Right renal pelvis (tissue), 4 donors: ENCODE data around the gene LCN2. TPM values are rescaled to one million over a fixed set of nuclear protein-coding genes. Genes with fewer than 3 reads are reported as not detected.
"Not testable (repeated sequence)": the region's sequence is repeated elsewhere in the genome, so short reads cannot be mapped to it uniquely, and the experiment has no call there.

ENCODE experiments used
- DNase-seq, 4 donors: peaks; one replicate each; pipeline ENCODE4 v3.0.0-alpha.2; 2013; ENCODE audit warnings: low read depth in 4 of 4, low spot score in 3 of 4, missing footprints in 1 of 4
- polyA plus RNA-seq, 4 donors: library from polyadenylated mRNA; unstranded; fragments of 120-200 nt; gene quantifications; one replicate each; pipeline ENCODE4 v1.2.1, GENCODE V29; 2013; ENCODE audit not compliant: insufficient read length in 4 of 4

Gene LCN2
- polyA plus RNA-seq, 4 donors = 0.43 to 1.9 (median 0.89) TPM

- DNase-seq = no peak
These were observed 14.5 kb downstream of the LCN2 start for GRCh38 chr9:128163523-128164306.

DNA sequence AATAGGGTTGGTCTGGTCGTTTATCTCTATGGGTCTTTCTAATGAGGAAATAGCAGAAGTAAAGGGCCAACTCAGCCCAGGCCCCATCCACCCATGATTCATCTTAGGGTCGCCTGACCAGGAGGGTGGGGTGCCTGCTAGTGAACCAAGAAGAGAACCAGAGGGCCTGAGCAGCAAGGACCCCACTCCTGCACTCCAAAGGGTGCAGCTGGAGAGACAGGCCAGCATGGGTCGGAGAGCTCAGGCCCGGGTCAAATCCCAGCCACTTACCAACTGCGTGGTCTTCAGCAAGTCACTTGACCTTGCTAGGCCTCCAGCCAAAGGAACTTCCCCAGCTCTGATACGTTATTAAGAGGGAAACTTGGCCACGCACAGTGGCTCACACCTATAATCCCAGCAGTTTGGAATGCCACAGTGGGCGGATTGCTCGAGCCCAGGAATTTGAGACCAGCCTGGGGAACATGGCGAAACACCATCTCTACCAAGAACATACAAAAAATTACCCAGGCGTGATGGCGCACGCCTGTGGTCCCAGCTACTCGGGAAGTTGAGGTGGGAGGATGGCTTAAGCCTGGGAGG lies 15.1 kb downstream of the LCN2 start:
- no peak for DNase-seq

DNA sequence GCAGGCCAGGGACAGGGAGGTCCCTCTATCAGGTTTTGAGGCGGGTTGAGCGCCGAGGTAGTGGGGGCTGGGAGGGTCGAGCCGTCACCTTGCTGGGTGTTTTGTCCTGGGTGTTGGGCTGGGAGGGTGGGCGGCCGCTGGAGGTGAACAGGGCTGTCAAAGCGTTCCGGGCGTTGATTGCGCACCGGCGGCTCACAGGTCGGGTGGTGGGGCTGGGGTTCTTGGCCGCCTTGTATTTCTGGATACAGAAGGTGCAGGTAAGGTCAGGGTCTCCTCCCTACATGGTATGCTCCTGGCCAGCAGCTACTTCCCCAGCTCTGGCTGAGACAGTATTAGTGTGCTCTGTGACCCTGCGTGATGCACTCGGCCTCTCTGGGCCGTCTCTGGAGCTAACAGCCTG lies 16.9 kb downstream of the LCN2 start:
- no peak for DNase-seq

GRCh38 chr9:128167209-128167608 lies 18.0 kb downstream of the LCN2 start:
- DNase-seq = no peak

DNA sequence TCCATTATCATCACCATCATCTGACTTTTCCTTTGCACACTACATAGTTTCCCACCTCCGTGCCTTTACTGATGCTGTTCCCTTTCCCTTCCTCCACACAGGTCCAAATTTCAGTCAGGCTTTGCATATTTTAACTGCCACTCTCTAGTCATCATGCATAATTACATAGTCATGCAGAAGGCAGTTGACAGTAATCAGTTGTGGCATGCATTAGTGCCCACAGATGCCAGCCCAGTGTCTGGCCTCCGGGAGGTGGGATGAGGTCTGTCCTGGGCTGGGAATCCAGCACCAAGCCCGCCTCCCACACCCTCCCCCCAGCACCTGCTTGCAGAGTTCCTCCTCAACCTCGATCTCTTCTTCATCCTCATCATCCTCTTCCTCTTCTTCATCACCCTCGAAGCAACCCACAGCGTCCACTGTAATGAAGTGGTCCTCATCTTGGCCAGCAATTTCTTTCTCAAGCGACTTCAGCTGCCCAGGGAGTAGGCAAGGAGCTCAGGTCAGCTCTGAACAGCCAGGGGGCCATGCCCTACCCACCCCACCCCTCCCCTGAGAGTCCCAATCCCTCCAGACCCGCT lies 19.6 kb downstream of the LCN2 start:
- no peak for DNase-seq

- no peak for DNase-seq
These were observed 20.2 kb downstream of the LCN2 start for GRCh38 chr9:128169492-128169891.

DNA sequence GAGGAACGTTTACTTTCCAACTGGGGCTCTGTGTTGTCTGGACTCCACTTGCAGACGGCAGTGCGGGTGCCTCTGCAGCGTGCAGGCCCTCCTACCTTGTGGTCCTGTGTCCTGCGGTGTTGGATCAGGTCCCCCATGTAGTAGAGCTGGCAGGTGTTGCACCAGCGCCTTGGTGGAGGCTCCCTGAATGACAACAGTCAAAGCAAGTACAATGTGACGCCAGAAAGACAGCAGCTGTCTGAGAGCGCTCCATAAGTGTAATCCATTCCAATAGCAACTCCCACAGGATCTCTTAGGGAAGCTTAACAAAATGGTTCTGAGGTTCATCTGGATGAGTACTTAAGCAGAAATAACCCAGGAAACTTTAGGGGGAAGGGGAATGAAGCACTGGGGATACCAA lies 20.7 kb downstream of the LCN2 start:
- DNase-seq = no peak

- no peak for DNase-seq
These were observed 24.8 kb downstream of the LCN2 start for GRCh38 chr9:128174062-128174461.

DNA sequence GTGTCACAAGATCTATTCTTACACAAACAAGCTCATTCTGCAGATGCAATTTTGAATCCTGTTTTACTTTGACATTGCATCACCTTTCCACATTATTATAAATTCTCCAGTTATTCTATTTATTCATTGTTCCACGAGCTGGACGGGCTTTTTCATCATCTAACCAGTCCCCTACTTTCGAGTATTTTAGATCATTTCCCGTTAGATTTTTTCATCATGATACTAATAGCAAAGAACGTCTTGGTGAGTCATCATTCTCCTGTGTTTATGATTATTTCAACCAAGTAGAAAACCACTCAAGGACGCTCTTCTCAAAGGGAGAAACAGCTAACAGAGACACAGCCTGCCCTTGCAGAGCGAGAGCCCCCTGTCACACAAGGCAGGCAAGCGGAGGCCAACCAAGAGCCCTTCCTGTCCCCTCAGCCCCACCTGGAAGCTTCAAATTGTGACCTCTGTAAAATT lies 25.9 kb downstream of the LCN2 start:
- DNase-seq = no peak

- DNase-seq = no peak
These were observed 26.5 kb downstream of the LCN2 start for GRCh38 chr9:128175726-128176125.

DNA sequence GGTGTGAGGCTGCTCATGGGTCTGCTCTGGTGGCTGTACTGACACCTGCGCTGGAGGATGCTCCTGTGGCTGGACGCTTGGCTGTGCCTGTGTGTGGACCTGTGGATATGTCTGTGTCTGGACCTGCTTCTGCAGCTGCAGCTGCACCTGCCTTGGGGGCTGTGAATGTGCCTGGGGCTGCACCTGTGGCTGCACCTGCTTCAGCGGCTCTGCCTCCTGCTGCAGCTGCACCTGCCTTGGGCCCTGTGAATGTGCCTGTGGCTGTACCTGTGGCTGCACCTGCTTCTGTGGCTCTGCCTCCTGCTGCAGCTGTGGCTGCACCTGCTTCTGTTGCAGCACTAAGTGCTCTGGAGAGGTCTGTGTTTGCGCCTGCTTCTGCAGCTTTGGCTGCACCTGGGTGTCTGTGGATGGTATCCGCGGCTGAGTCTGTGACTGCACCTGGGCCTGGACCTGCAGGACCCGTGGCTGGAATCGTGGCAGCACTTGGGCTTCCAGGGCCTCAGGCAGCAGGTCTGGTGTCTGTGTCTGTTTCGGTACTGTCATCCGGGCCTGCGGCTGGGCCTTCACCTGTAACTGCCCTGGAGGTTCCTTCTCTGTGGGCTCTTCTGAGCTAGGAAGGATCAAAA lies 29.7 kb downstream of the LCN2 start:
- no peak for DNase-seq

GRCh38 chr9:128180001-128180400 lies 30.7 kb downstream of the LCN2 start:
- DNase-seq = no peak

- DNase-seq = no peak
These were observed 31.2 kb downstream of the LCN2 start for GRCh38 chr9:128180447-128180846.

GRCh38 chr9:128181480-128181879 lies 32.2 kb downstream of the LCN2 start:
- DNase-seq = not testable (repeated sequence)

DNA sequence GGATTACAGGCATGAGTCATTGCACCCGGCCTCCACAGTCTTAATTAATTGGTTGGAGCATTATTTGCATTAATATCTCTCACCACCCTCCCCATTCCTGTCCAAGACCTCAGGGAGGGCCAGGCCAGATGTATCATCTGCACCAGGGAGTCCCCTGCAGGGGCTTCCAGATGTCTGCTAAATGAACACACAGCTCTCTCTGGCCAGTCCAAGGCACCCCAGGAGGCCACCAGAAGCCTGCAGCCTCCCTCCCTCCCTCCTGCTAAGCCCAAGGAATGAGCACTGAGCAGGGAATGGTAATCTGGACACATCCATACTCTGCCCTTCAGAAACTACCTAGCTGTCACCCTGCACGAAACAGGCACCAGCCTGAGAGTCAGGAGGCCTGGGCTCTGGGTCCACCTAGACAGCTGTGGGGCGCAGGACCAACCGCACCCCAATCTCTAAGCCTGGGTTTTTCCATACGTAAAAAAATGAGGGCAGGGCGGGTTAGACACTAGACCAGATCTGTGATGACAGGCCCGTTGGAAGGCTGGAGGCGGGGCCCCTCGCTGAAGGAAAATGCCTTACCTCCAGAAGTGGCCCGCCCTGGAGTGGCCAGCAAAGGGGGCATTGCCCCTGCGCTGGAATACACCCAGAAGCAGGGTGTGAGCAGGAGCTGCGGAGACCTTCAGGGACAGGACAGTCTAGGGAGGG lies 33.8 kb downstream of the LCN2 start:
- DNase-seq = no peak

GRCh38 chr9:128185979-128186965 lies 37.0 kb downstream of the LCN2 start:
- no peak for DNase-seq

- DNase-seq = no peak
These were observed 38.1 kb downstream of the LCN2 start for GRCh38 chr9:128187361-128187760.

DNA sequence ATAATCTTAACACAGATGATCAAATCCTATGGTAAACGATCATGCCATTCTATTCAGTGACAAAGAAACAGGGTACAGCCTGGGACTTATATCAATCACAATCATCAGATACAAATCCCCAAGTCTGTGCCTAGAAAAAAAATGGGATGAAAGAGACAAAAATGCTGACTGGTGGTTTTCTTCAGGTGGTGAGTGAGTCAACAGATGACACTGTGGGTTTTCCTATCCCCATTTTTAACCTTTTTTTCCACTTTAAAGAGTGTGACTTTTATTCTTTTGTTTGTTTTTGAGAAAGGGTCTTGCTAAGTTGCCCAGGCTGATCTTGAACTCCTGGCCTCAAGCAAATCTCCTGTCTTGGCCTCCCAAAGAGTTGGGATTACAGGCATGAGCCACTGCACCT lies 39.0 kb downstream of the LCN2 start:
- DNase-seq = no peak

DNA sequence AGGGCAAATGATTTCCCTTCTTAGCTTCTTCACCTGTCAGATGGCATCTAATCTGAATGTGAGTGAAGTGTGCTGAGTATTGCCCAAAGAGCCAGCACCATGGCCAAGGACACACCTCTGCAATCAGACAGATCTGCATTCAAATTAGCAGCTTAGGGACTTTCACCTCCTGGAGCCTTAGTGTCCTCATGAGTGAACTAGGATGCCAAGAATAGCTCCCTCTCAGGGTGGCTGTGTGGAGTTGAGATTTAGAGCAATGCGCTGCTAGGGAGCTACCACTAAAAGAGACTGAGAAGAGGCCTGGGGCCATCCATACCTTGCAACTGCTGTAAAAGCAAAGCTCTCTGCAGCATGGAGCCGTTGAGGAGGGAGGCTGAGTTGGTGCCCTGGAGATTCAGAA lies 40.8 kb downstream of the LCN2 start:
- no peak for DNase-seq
